H9 (cell line): Measurements from ENCODE around the gene BACH2. TPM values are rescaled to one million over a fixed set of nuclear protein-coding genes. Genes with fewer than 3 reads are reported as not detected.

Source experiments
- DNase-seq: peaks from one replicate; pipeline ENCODE4 v3.0.0-alpha.2; 2017
- H2AFZ ChIP-seq: one replicate; pipeline ENCODE4 v1.6.1; 2013; ENCODE audit warnings: mild to moderate bottlenecking, low read length, control low read depth, moderate library complexity
- H2AK5ac ChIP-seq: 2 replicates; pipeline ENCODE4 v1.6.1; 2013; ENCODE audit warnings: low read length, control low read depth, mixed read lengths; ENCODE audit not compliant: insufficient read length
- H2BK120ac ChIP-seq: one replicate; pipeline ENCODE4 v1.6.1; 2013; ENCODE audit warnings: low read depth, mild to moderate bottlenecking, low read length, control low read depth, inconsistent platforms; ENCODE audit not compliant: poor library complexity, severe bottlenecking
- H2BK12ac ChIP-seq: 2 replicates; pipeline ENCODE4 v1.6.1; 2013; ENCODE audit warnings: low read length, control low read depth, mixed read lengths, low read depth; ENCODE audit not compliant: insufficient read length
- H2BK15ac ChIP-seq: 2 replicates; pipeline ENCODE4 v1.6.1; 2013; ENCODE audit warnings: low read depth, low read length, control low read depth
- H2BK20ac ChIP-seq: one replicate; pipeline ENCODE4 v1.6.1; 2013; ENCODE audit warnings: low read depth, mild to moderate bottlenecking, low read length, control low read depth, inconsistent platforms; ENCODE audit not compliant: poor library complexity, severe bottlenecking
- H2BK5ac ChIP-seq: 2 replicates; pipeline ENCODE4 v1.6.1; 2013; ENCODE audit warnings: low read length, control low read depth, mixed read lengths; ENCODE audit not compliant: insufficient read length
- H3K14ac ChIP-seq: 2 replicates; pipeline ENCODE4 v1.6.1; 2013; ENCODE audit warnings: low read length, control low read depth; ENCODE audit not compliant: insufficient read depth
- H3K18ac ChIP-seq: 2 replicates; pipeline ENCODE4 v1.6.1; 2013; ENCODE audit warnings: low read depth, mild to moderate bottlenecking, mixed read lengths, low read length, control low read depth; ENCODE audit not compliant: insufficient read length
- H3K23ac ChIP-seq: 2 replicates; pipeline ENCODE4 v1.6.1; 2013; ENCODE audit warnings: low read length, control low read depth, mixed read lengths, low read depth; ENCODE audit not compliant: insufficient read length
- H3K23me2 ChIP-seq: 2 replicates; pipeline ENCODE4 v1.6.1; 2013; ENCODE audit warnings: low read depth, mild to moderate bottlenecking, mixed read lengths, low read length, control low read depth; ENCODE audit not compliant: insufficient read length, poor library complexity, severe bottlenecking
- H3K27ac ChIP-seq: 2 replicates; pipeline ENCODE4 v1.5.1; 2013; ENCODE audit warnings: low read length, control low read depth, mixed read lengths, low read depth; ENCODE audit not compliant: insufficient read length
- H3K27me3 ChIP-seq: 2 replicates; pipeline ENCODE4 v1.6.1; 2013; ENCODE audit warnings: low read length, control low read depth, inconsistent platforms; ENCODE audit not compliant: insufficient read depth
- H3K4ac ChIP-seq: 2 replicates; pipeline ENCODE4 v1.6.1; 2013; ENCODE audit warnings: low read depth, mild to moderate bottlenecking, control low read depth, inconsistent platforms, low read length, moderate library complexity
- H3K4me1 ChIP-seq: 2 replicates; pipeline ENCODE4 v1.6.1; 2013; ENCODE audit warnings: low read length, control low read depth, inconsistent platforms; ENCODE audit not compliant: insufficient read depth
- H3K4me2 ChIP-seq: 2 replicates; pipeline ENCODE4 v1.6.1; 2013; ENCODE audit warnings: low read length, control low read depth, mixed read lengths; ENCODE audit not compliant: insufficient read length, insufficient read depth
- H3K56ac ChIP-seq: 2 replicates; pipeline ENCODE4 v1.6.1; 2013; ENCODE audit warnings: low read depth, mild to moderate bottlenecking, mixed read lengths, low read length, control low read depth; ENCODE audit not compliant: insufficient read length
- H3K79me1 ChIP-seq: 2 replicates; pipeline ENCODE4 v1.6.1; 2013; ENCODE audit warnings: low read depth, mild to moderate bottlenecking, moderate library complexity, low read length, control low read depth, inconsistent platforms; ENCODE audit not compliant: insufficient read depth, poor library complexity, severe bottlenecking
- H3K79me2 ChIP-seq: 2 replicates; pipeline ENCODE4 v1.6.1; 2013; ENCODE audit warnings: low read length, control low read depth, inconsistent platforms; ENCODE audit not compliant: insufficient read depth
- H3K9ac ChIP-seq: 2 replicates; pipeline ENCODE4 v1.6.1; 2013; ENCODE audit warnings: low read length, control low read depth, mixed read lengths; ENCODE audit not compliant: insufficient read length; ENCODE audit errors: extremely low read depth
- H3K9me3 ChIP-seq: one replicate; pipeline ENCODE4 v1.6.1; 2013; ENCODE audit warnings: low read depth, low read length, inconsistent platforms; ENCODE audit not compliant: control insufficient read depth
- H3T11ph ChIP-seq: one replicate; pipeline ENCODE4 v1.6.1; 2013; ENCODE audit warnings: mild to moderate bottlenecking, low read length, control low read depth, inconsistent platforms
- H4K20me1 ChIP-seq: one replicate; pipeline ENCODE4 v1.6.1; 2013; ENCODE audit not compliant: control insufficient read depth, insufficient read length, insufficient read depth
- H4K5ac ChIP-seq: 2 replicates; pipeline ENCODE4 v1.6.1; 2013; ENCODE audit warnings: low read depth, mild to moderate bottlenecking, mixed read lengths, low read length, control low read depth; ENCODE audit not compliant: insufficient read length
- H4K8ac ChIP-seq: replicated peaks from 2 replicates; pipeline ENCODE4 v1.6.1; 2013; ENCODE audit warnings: low read length, control low read depth, mixed read lengths, low read depth; ENCODE audit not compliant: insufficient read length
- H4K91ac ChIP-seq: 2 replicates; pipeline ENCODE4 v1.6.1; 2013; ENCODE audit warnings: low read depth, mild to moderate bottlenecking, moderate library complexity, mixed read lengths, low read length, control low read depth; ENCODE audit not compliant: insufficient read length
- H3K27ac Mint-ChIP-seq, 3 experiments: 2 replicates in 2 of 3; 3 replicates in 1 of 3; pipeline ENCODE4 v1.8.0; 2020 to 2021; ENCODE audit warnings: mixed read lengths in 3 of 3, mild to moderate bottlenecking in 1 of 3, moderate library complexity in 1 of 3
- H3K27me3 Mint-ChIP-seq: 2 replicates; pipeline ENCODE4 v1.8.0; 2021; ENCODE audit warnings: low read depth, mild to moderate bottlenecking, moderate library complexity, mixed read lengths
- H3K36me3 Mint-ChIP-seq, 3 experiments: 2 replicates in 2 of 3; 3 replicates in 1 of 3; pipeline ENCODE4 v1.8.0; 2020 to 2021; ENCODE audit warnings: low read depth in 3 of 3, mixed read lengths in 3 of 3; ENCODE audit not compliant: insufficient read depth in 1 of 3
- H3K4me1 Mint-ChIP-seq, 2 experiments: 2 replicates each; pipeline ENCODE4 v1.8.0; 2020; ENCODE audit warnings: mixed read lengths in 2 of 2
- H3K4me3 Mint-ChIP-seq, 2 experiments: 2 replicates in 1 of 2; 3 replicates in 1 of 2; pipeline ENCODE4 v1.8.0; 2020 to 2021; ENCODE audit warnings: mild to moderate bottlenecking in 2 of 2, mixed read lengths in 2 of 2, moderate library complexity in 1 of 2
- H3K9me3 Mint-ChIP-seq, 2 experiments: 2 replicates in 1 of 2; 3 replicates in 1 of 2; pipeline ENCODE4 v1.8.0; 2020; ENCODE audit warnings: mild to moderate bottlenecking in 2 of 2, mixed read lengths in 2 of 2, moderate library complexity in 1 of 2
- CTCF ChIP-seq: fragments of 200-600 bp; sonication (generic); conservative IDR thresholded peaks from 3 replicates; pipeline ENCODE4 v1.8.0; 2021; ENCODE audit warnings: antibody characterized with exemption, mild to moderate bottlenecking
- WGBS: extraction: QIAGEN DNeasy Blood & Tissue Kit; methylation state at CpG from one replicate; pipeline ENCODE4 v1.1.7; 2013; ENCODE audit warnings: missing lambda C conversion rate, low lambda C conversion rate, mixed read lengths; ENCODE audit not compliant: insufficient read length; ENCODE audit errors: extremely low coverage; 5-methylcytosine and 5-hydroxymethylcytosine counted together
- total RNA-seq: library from RNA; stranded (reverse); gene quantifications from 2 replicates; pipeline ENCODE4 v1.2.1, GENCODE V29; 2021

Gene BACH2
- total RNA-seq, 1 experiment from 2014 or later: 2.0 TPM

GRCh38 chr6:90159452-90159851 is 137.2 kb downstream of the BACH2 start:
- Histone ChIP-seq H3K23me2 (no peaks in the 10 kb centered on the region), H3K79me2 (no peaks in the 10 kb centered on the region), H3K27ac (no peak overlapping the region), H2BK120ac (no peak overlapping the region), H3K18ac (no peak overlapping the region), H2AK5ac (no peak overlapping the region), H4K91ac (no peak overlapping the region), H3K14ac (no peak overlapping the region), H3K56ac (no peak overlapping the region), H3K27me3 (no peaks in the 10 kb centered on the region), H4K5ac (no peak overlapping the region), H3K4me2 (no peak overlapping the region), H2BK20ac (no peak overlapping the region), H2AFZ (no peak overlapping the region), H3K9me3 (no peaks in the 10 kb centered on the region), H3K23ac (no peak overlapping the region), H4K8ac (no peak overlapping the region), H2BK12ac (no peak overlapping the region), H2BK15ac (no peak overlapping the region), H3K79me1 (no peaks in the 10 kb centered on the region), H2BK5ac (no peak overlapping the region), H4K20me1 (no peaks in the 10 kb centered on the region), H3K9ac (no peak overlapping the region), H3K4me1 (no peaks in the 10 kb centered on the region), H3K4ac (no peak overlapping the region), H3T11ph (no peak overlapping the region)
- H3K36me3 Mint-ChIP-seq: no peaks in the 10 kb centered on the region
- no peak for TF ChIP-seq CTCF
- H3K27me3 Mint-ChIP-seq: no peaks in the 10 kb centered on the region
- no peak for DNase-seq
- H3K27ac Mint-ChIP-seq: no peak overlapping the region
- peaks cover 2 to 11% of the 10 kb centered on the region in 2 experiments; a peak in 2 of 4 replicates for H3K4me1 Mint-ChIP-seq
- H3K9me3 Mint-ChIP-seq: no peaks in the 10 kb centered on the region
- WGBS: no CpG with 5 or more reads among the region's 2 CpGs
- H3K4me3 Mint-ChIP-seq: no peak overlapping the region
